Peyer's patch (tissue), 4 donors: ENCODE data around the gene CYB5R3.

Experiments
- CTCF ChIP-seq, 6 experiments: fragments of 450-650 bp in 4 of 6; fragments of 200-600 bp in 2 of 6; sonication (generic) in 1 of 6; IDR thresholded peaks; one replicate each; pipeline ENCODE4 v1.5.1; 2017 to 2019; ENCODE audit warnings: antibody characterized with exemption in 6 of 6, mild to moderate bottlenecking in 3 of 6, moderate library complexity in 1 of 6
- POLR2A ChIP-seq, 2 donors: fragments of 450-650 bp; IDR thresholded peaks; one replicate each; pipeline ENCODE4 v1.5.1; 2017; ENCODE audit warnings: antibody characterized with exemption in 2 of 2, mild to moderate bottlenecking in 2 of 2, moderate library complexity in 2 of 2

GRCh38 chr22:42686756-42687491, 37.7 kb upstream of the CYB5R3 start:
- TF ChIP-seq CTCF (IDR thresholded peaks at IDR 0.05) (no peak), POLR2A (IDR thresholded peaks at IDR 0.05) (no peak)
